Fibroblast of mammary gland (primary cell): ENCODE results near the gene RFT1.

ENCODE experiments used
- DNase-seq: peaks from one replicate; pipeline ENCODE4 v3.0.0-alpha.2; 2010; ENCODE audit warnings: low read depth
- H3K4me3 ChIP-seq: 2 replicates; pipeline ENCODE4 v1.5.1; 2011; ENCODE audit warnings: low read depth, mild to moderate bottlenecking, low read length, moderate library complexity; ENCODE audit not compliant: control insufficient read depth
- TF ChIP-seq, protein P1 (sequence below): conservative IDR thresholded peaks from 2 replicates; pipeline ENCODE4 v1.5.1; 2011; ENCODE audit warnings: low read depth, low read length, inconsistent platforms; ENCODE audit not compliant: control insufficient read depth, insufficient read depth

The RFT1 gene

DNA sequence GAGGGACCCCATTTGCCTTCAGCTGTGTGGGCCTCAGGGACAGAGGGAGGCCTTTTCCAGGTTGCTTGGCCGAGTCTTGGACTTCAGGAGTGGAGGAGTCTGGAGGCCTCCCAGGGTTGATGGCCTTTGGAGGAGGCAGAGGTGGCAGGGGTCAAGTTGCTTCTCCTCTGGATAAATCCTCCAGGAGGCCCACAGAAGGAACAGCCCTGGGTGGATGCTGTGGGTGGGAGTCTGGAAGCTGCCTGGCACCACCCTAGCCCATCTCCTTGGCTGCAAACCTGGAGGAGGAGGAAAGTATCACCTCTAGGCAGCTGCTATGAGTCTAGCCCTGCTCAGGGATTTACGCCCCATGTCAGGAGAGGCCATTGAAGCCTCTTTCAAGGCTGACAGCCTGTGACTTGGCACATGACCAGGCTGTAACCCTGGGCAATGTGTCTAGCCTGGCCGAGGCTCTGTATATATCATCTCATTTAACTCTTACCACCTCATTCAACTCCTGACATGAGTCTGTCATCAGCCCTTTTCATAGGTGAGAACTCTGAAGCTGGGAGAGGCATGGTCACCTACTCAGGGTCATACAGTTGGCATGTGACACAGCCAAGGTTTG is 27.8 kb upstream of the RFT1 start:
- no peak overlapping the region for H3K4me3 ChIP-seq
- DNase-seq: no peak
- TF ChIP-seq, protein P1, sequence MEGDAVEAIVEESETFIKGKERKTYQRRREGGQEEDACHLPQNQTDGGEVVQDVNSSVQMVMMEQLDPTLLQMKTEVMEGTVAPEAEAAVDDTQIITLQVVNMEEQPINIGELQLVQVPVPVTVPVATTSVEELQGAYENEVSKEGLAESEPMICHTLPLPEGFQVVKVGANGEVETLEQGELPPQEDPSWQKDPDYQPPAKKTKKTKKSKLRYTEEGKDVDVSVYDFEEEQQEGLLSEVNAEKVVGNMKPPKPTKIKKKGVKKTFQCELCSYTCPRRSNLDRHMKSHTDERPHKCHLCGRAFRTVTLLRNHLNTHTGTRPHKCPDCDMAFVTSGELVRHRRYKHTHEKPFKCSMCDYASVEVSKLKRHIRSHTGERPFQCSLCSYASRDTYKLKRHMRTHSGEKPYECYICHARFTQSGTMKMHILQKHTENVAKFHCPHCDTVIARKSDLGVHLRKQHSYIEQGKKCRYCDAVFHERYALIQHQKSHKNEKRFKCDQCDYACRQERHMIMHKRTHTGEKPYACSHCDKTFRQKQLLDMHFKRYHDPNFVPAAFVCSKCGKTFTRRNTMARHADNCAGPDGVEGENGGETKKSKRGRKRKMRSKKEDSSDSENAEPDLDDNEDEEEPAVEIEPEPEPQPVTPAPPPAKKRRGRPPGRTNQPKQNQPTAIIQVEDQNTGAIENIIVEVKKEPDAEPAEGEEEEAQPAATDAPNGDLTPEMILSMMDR: no peak

DNA sequence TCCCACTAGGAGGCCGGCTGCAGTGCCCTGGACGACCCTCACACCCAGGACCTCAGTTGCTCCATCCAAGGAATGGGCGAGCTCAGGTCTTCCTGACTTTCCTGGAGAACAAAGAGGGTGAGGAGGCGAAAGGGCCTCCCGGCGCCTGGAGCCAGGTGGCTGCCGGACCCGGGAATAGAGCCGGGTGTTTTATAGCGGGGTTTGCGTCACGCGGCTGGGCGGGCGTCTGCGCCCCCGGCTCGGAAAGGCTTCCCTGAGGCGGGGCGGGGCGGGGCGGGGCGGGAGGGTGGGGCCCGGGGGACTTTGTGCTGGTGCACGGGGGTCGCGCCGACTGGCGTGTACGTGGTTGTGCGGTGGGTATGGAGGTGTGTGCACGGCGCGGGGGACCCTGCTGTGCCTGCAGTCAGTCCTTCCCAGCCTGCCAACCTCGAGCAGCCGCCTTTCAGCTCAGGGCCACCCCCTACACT is 26.2 kb upstream of the RFT1 start:
- DNase-seq: peak; percentile 13
- TF ChIP-seq, protein P1: no peak
- H3K4me3 ChIP-seq: no peak overlapping the region

DNA sequence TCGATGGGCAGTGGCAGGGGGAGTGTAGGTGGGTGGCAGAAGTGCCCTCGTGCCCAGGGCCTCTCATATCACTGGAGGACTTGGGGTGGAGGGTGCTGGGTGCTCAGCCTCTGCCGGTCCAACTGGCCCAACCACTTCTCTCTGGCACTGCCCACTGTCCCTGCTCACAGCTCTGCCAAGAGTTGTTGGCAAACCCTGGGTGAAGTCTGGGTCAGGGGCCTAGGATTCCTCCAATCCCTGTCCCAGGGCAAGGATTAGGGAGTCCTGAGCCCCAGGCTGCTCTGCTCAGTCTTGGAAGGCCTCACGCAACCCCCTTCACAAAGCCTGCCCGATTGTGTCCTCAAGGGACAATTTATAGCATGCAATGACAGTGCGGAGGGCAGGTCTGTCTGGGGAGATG is 25.5 kb upstream of the RFT1 start:
- H3K4me3 ChIP-seq: no peak overlapping the region
- no peak for DNase-seq
- TF ChIP-seq, protein P1: no peak

DNA sequence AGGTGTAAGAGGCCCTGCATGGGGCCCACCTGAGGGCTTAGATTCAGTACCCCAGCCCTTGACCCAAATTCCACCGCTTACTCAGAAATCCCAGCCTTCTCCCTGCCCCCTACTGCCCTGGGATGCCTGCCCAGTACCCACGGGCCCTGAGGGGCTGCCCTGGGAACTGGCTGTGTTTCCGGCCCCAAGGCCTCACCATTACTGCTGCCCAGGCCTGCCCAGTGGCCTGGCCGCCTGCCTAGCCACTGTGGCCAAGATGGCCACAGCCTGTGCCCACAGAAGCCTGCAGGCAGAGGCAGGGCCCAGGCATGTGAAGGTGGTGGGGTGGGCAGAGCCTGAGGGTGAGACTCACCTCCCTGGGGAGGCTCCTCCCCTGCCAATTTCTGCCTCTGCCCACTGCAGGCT is 24.6 kb upstream of the RFT1 start:
- DNase-seq: no peak
- TF ChIP-seq, protein P1: no peak
- H3K4me3 ChIP-seq: no peak overlapping the region

DNA sequence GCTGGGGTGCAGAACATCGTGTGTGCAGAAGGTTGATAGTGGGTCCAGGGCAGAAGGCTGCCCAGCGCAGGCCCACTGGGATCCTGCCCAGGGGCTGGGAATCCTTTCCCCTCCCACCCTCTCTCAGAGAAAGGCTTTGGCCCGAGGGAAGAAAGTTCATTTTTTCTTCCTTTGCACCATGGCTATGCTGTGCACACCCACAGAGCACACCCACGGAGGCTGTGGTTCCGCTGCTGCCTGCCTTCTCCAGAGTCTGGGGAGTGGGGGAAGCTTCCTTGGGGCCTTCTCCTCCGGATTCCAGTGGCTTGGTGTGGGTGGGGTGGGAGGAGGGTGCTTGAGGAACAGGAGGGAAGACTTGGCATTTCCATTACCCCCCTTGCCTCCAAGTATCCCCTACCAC is 23.7 kb upstream of the RFT1 start:
- no peak for DNase-seq
- no peak overlapping the region for H3K4me3 ChIP-seq
- TF ChIP-seq, protein P1: no peak

DNA sequence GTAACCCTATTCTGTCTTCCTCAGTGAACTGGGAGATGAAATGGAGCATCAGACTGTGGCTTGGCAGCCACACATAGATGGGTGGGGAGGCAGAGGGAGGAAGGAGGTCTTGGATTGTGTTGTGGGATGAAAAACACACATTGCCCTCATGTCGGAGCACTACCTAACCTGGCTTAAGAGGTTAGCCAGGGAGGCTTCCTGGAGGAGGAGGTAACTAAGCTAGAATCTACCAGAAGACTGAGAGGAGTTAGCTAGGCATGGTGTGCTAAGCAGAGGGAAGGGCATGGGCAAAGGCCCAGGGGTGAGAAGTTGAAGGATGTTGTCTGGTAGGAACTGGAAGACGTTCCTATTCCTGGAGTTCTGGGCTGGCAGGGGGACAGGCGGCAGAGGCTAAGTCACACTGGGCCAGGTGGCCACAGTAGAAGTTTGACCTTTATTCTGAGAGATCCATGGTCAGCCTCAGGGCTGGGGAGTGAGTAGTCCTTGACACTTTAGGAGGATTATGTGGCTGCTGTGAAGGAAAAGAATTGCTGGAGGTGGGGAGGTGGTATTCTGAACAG is 23.1 kb upstream of the RFT1 start:
- TF ChIP-seq, protein P1: no peak
- no peak for DNase-seq
- H3K4me3 ChIP-seq: no peak overlapping the region
